Lower leg skin (tissue), 4 donors: ENCODE results near the gene MCM3AP. TPM values are rescaled to one million over a fixed set of nuclear protein-coding genes. Genes with fewer than 3 reads are reported as not detected.

Experiments
- DNase-seq, 2 donors: peaks; one replicate each; pipeline ENCODE4 v3.0.0-alpha.2; 2019; ENCODE audit warnings: low spot score in 2 of 2
- H3K4me3 ChIP-seq: fragments of 200-600 bp; sonication (generic); 2 replicates; pipeline ENCODE4 v1.5.1; 2017; ENCODE audit warnings: mild to moderate bottlenecking, low read depth; ENCODE audit not compliant: poor library complexity, severe bottlenecking
- CTCF ChIP-seq, 3 donors: fragments of 450-650 bp; IDR thresholded peaks; one replicate each; pipeline ENCODE4 v1.5.1; 2016; ENCODE audit warnings: antibody characterized with exemption in 3 of 3, mild to moderate bottlenecking in 3 of 3, moderate library complexity in 2 of 3
- POLR2A ChIP-seq, 2 donors: fragments of 450-650 bp; IDR thresholded peaks; one replicate each; pipeline ENCODE4 v1.6.1; 2016 to 2017; ENCODE audit warnings: antibody characterized with exemption in 2 of 2, mild to moderate bottlenecking in 1 of 2, moderate library complexity in 1 of 2
- WGBS, 2 donors: methylation state at CpG; one replicate each; pipeline ENCODE4 v1.1.5; 2018; 5-methylcytosine and 5-hydroxymethylcytosine counted together
- intact Hi-C: fragments of 100-400 bp; cut with DNase I; formaldehyde crosslinking; loops from one replicate; pipeline ENCODE4 v1.15.0; 2023; ENCODE audit warnings: low total_unique reads
- total RNA-seq, 4 donors: library from RNA; depleted of rRNA; stranded (reverse); fragments of >200 nt; gene quantifications; one replicate each; pipeline ENCODE4 v1.1.0, GENCODE V29; 2016

The MCM3AP gene
- total RNA-seq, 4 donors from 2014 or later = 45.5 to 71.4 (median 57.7) TPM

- intact Hi-C loops = no loop called here
- no peak for DNase-seq
- no peak overlapping the region for H3K4me3 ChIP-seq
- no peak for TF ChIP-seq CTCF (IDR thresholded peaks at IDR 0.05)
- no peak for TF ChIP-seq POLR2A (IDR thresholded peaks at IDR 0.05)
- WGBS, 2 donors = 82 to 85% methylated on average over 2 of the region's 2 CpGs
Observed at GRCh38 chr21:46307625-46308024, 22.2 kb upstream of the MCM3AP start.

DNA sequence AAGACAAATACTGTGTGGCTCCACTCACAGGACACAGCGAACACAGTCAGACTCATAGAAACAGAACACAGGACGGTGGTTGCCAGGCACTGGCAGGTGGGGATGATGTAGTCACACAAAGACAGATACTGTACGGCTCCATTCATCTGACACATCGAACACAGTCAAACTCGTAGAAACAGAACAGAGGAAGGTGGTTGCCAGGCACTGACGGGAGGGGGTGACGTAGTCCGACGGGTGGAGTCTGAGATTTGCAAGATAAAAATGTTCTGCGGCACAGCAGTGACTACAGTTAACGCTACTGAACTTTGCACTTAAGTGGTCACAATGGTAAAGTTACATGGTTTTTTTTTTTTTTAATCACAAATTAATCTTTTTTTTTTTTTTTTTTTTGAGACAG, 19.5 kb upstream of the MCM3AP start:
- DNase-seq = no peak
- intact Hi-C loops = no loop called here
- TF ChIP-seq POLR2A (IDR thresholded peaks at IDR 0.05) (no peak), CTCF (IDR thresholded peaks at IDR 0.05) (no peak)
- 86 to 88% methylated on average over 11 of the region's 11 CpGs for WGBS, 2 donors
- no peak overlapping the region for H3K4me3 ChIP-seq

DNA sequence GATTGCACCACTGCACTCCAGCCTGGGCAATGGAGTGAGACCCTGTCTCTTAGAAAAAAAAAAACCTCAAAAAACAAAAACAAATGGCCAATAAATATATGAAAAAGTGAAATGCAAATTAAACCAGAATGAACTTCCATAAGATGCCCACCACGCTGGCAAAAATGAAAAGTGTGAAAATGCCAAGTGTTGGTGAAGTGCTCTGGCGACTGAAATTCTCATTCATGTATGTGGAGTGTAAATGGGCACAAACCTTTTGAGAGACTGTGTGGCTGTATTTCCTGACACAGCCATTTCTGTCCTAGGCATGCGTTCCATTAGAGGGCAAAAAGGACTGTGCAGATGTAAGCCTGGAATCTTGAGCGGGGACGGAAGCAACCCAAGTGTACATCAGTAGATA, 19.0 kb upstream of the MCM3AP start:
- intact Hi-C loops = no loop called here
- no peak for DNase-seq
- TF ChIP-seq CTCF (IDR thresholded peaks at IDR 0.05) = no peak
- no peak for TF ChIP-seq POLR2A (IDR thresholded peaks at IDR 0.05)
- WGBS, 2 donors = 93 to 98% methylated on average over 5 of the region's 5 CpGs
- H3K4me3 ChIP-seq = no peak overlapping the region

- intact Hi-C loops = no loop called here
- WGBS, 2 donors = 96 to 98% methylated on average over 8 to 13 of the region's 14 CpGs
- H3K4me3 ChIP-seq = no peak overlapping the region
- no peak for DNase-seq
- no peak for TF ChIP-seq CTCF (IDR thresholded peaks at IDR 0.05)
- TF ChIP-seq POLR2A (IDR thresholded peaks at IDR 0.05) = no peak
Observed at GRCh38 chr21:46301759-46302158, 16.3 kb upstream of the MCM3AP start.

GRCh38 chr21:46299167-46299566, 13.8 kb upstream of the MCM3AP start:
- intact Hi-C loops = no loop called here
- TF ChIP-seq POLR2A (IDR thresholded peaks at IDR 0.05) (no peak), CTCF (IDR thresholded peaks at IDR 0.05) (no peak)
- no peak overlapping the region for H3K4me3 ChIP-seq
- WGBS, 2 donors = 93 to 94% methylated on average over 7 to 9 of the region's 9 CpGs
- DNase-seq = no peak
